ENCODE data around the gene NBPF3. TPM values are rescaled to one million over a fixed set of nuclear protein-coding genes. Genes with fewer than 3 reads are reported as not detected.
A peak's percentile ranks its signal among the peaks of the same experiment; 100 is the strongest.
"Not testable (repeated sequence)": the region's sequence is repeated elsewhere in the genome, so short reads cannot be mapped to it uniquely, and the experiment has no call there.

The NBPF3 gene
- total RNA-seq, 2 experiments from 2014 or later, result 6.1 to 6.2 TPM

- H3K27ac Mint-ChIP-seq; H3K27me3 Mint-ChIP-seq; intact Hi-C loops (cut with micrococcal nuclease); H3K9me3 Mint-ChIP-seq; H3K4me1 Mint-ChIP-seq (ENCODE audit: low read depth); H3K4me3 Mint-ChIP-seq; CTCF ChIA-PET; DNase-seq: not testable (repeated sequence)
- POLR2A ChIA-PET, result interaction anchor here (0.6 kb wide), 1 partner anchor 263 kb away, joined by 3 read pairs; no protein-coding TSS in a partner anchor
- peaks cover 12% of the 10 kb centered on the region for H3K36me3 Mint-ChIP-seq
Observed at GRCh38 chr1:21446647-21447046, 6.7 kb downstream of the NBPF3 start.

DNA sequence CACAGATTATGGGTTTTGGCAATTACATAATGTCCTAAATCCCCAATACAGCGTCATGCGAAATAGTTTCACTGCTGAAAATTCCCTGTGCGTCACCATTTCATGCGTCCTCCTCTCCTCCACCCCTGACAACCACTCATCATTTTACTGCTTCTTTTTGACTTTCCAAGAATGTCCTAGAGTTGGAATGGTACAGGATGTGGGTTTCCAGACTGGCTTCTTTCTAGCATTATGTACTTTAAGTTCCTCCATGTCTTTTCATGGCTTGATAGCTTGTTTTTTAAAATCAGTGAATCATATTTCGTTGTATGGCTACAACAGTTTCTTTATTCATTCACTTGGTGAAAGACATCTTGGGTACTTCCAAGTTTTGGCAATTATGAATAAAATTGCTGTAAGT is 7.4 kb downstream of the NBPF3 start:
- ChIA-PET CTCF (no interaction called here), POLR2A (no interaction called here)
- no peaks in the 10 kb centered on the region for H3K9me3 Mint-ChIP-seq
- intact Hi-C loops (cut with micrococcal nuclease), result no loop called here
- H3K4me3 Mint-ChIP-seq, result no peak overlapping the region
- no peak overlapping the region for H3K27ac Mint-ChIP-seq
- DNase-seq, result no peak
- H3K27me3 Mint-ChIP-seq, result no peaks in the 10 kb centered on the region
- peaks cover 12% of the 10 kb centered on the region for H3K36me3 Mint-ChIP-seq
- H3K4me1 Mint-ChIP-seq (ENCODE audit: low read depth), result peaks cover 6% of the 10 kb centered on the region

DNA sequence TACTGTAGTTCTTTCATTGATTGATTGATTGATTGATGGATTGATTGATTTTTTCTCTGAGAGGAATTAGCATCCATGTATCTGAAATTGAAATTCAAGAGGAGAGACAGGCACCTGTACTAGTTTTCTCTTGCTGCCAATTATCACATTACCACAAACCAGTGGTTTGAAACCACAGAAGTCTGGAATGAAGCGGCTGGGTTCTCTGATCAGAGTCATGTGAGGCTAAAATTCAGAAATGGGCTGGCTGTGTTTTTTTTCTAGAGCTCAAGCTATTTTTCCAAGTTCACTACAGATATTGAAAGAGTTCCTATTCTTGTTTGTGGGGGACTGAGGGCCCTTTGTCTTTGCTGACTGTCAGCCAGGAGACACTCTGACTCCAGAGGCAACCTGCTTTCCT is 10.0 kb downstream of the NBPF3 start:
- ChIA-PET CTCF (interaction anchor here (1.8 kb wide), 1 partner anchor 180 kb away, joined by 4 read pairs; no protein-coding TSS in a partner anchor), POLR2A (no interaction called here)
- no peaks in the 10 kb centered on the region for H3K27me3 Mint-ChIP-seq
- H3K4me3 Mint-ChIP-seq, result no peak overlapping the region
- peaks cover 9% of the 10 kb centered on the region for H3K36me3 Mint-ChIP-seq
- H3K27ac Mint-ChIP-seq, result no peak overlapping the region
- intact Hi-C loops (cut with micrococcal nuclease), result no loop called here
- H3K9me3 Mint-ChIP-seq, result no peaks in the 10 kb centered on the region
- no peak for DNase-seq
- H3K4me1 Mint-ChIP-seq (ENCODE audit: low read depth), result peaks cover 10% of the 10 kb centered on the region

DNA sequence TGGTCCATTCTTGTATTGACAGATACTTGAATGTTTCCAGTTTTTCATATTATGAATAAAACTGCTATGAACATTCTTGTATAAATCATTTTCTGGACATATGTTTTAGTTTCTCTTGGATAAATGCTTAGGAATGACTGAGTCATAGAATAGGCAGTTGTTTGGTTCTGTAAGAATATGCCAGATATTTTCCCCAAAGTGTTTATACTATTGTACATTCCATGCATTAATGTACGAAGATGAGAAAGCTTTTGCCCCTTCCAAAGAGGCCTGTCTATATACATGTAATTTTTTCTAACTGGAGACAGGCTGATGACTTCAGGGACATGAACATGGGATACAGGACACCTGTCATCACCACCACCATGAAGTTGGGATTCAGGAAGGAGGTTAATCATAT is 11.3 kb downstream of the NBPF3 start:
- POLR2A ChIA-PET, result no interaction called here
- H3K4me1 Mint-ChIP-seq (ENCODE audit: low read depth), result peaks cover 10% of the 10 kb centered on the region
- DNase-seq, result no peak
- no peaks in the 10 kb centered on the region for H3K9me3 Mint-ChIP-seq
- peaks cover 7% of the 10 kb centered on the region for H3K36me3 Mint-ChIP-seq
- H3K27me3 Mint-ChIP-seq, result no peaks in the 10 kb centered on the region
- H3K4me3 Mint-ChIP-seq, result no peak overlapping the region
- no peak overlapping the region for H3K27ac Mint-ChIP-seq
- CTCF ChIA-PET, result no interaction called here
- intact Hi-C loops (cut with micrococcal nuclease), result no loop called here

DNA sequence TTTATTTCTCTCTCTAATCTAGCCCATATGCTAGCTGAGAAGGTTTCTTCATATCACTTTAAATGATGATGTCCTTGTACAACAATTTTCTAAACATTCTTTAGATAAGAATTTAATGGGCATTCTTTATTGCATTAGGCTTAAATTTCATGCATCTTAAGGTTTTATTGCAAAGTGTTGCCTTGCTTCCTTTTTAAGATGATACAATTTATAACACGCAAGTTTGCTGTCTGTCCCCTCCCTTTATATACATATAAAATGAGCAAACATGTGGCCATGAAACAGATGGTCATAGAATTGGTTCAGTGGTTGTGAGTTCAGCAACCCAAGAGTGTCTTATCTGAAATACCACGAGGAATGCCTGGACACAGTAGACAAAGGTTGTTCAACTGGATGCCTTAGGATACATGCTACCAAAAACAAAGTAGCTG is 12.1 kb downstream of the NBPF3 start:
- no peak overlapping the region for H3K27ac Mint-ChIP-seq
- no peak overlapping the region for H3K4me3 Mint-ChIP-seq
- H3K36me3 Mint-ChIP-seq, result peaks cover 7% of the 10 kb centered on the region
- ChIA-PET CTCF (no interaction called here), POLR2A (no interaction called here)
- intact Hi-C loops (cut with micrococcal nuclease), result no loop called here
- peaks cover 10% of the 10 kb centered on the region for H3K4me1 Mint-ChIP-seq (ENCODE audit: low read depth)
- H3K9me3 Mint-ChIP-seq, result no peaks in the 10 kb centered on the region
- DNase-seq, result no peak
- H3K27me3 Mint-ChIP-seq, result no peaks in the 10 kb centered on the region

DNA sequence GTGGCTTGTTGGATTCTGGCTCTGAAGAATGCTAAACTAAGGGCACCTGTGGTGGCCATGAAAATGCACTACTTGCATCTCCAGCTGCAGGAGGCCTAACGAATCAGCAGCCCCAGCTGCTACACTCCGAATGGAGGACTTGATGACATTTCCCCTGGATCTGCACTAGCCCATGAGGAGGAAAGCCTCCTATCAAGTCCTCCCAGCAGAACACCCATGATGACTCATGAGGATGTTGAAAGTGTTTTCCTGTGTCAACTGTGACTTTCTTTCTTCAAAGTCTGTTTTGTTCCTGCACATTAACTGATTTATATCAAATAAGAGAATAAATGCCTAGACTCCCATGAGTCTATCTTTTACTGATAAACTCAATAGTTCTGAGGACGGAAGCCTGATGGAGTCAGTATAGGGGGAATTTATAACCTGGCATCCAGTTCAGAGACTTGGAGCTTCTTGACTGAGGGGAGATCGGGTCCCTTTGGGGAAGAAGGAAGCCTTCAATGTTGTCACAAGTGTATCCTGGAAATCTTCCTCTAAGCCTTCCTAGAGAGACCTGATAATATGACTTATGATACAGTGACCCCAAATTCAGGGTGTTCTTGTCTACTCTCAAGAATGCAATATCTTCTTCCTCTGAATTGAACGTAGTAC is 14.2 kb downstream of the NBPF3 start:
- POLR2A ChIA-PET; H3K27ac Mint-ChIP-seq; intact Hi-C loops (cut with micrococcal nuclease); H3K36me3 Mint-ChIP-seq; H3K27me3 Mint-ChIP-seq; H3K4me3 Mint-ChIP-seq; DNase-seq; H3K9me3 Mint-ChIP-seq: not testable (repeated sequence)
- CTCF ChIA-PET, result interaction anchor here (1.0 kb wide), 1 partner anchor 129 kb away, joined by 3 read pairs; no protein-coding TSS in a partner anchor
- H3K4me1 Mint-ChIP-seq (ENCODE audit: low read depth), result peaks cover 10% of the 10 kb centered on the region

DNA sequence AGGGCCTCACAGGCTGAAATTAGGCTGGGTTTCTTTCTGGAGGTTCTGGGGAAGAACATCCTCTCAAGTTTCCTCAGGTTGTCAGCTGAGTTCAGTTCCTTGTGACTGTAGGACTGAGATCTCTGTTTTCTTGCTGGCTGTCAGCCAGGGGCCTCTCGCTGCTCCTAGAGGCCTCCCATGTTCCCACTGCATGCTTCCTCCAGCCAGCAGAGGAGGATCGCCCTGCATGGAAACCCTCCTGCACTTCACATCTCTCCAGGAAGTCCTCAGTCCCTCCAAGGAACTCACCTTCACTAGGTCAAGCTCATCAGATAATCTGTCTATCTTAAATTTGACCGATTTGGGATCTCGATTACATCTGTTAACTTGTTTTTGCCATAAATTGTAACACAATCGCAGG is 15.0 kb downstream of the NBPF3 start:
- intact Hi-C loops (cut with micrococcal nuclease); POLR2A ChIA-PET; DNase-seq; H3K36me3 Mint-ChIP-seq; H3K4me3 Mint-ChIP-seq; H3K27ac Mint-ChIP-seq; H3K4me1 Mint-ChIP-seq (ENCODE audit: low read depth); H3K27me3 Mint-ChIP-seq; H3K9me3 Mint-ChIP-seq: not testable (repeated sequence)
- CTCF ChIA-PET, result interaction anchor here (1.0 kb wide), 1 partner anchor 129 kb away, joined by 3 read pairs; no protein-coding TSS in a partner anchor

DNA sequence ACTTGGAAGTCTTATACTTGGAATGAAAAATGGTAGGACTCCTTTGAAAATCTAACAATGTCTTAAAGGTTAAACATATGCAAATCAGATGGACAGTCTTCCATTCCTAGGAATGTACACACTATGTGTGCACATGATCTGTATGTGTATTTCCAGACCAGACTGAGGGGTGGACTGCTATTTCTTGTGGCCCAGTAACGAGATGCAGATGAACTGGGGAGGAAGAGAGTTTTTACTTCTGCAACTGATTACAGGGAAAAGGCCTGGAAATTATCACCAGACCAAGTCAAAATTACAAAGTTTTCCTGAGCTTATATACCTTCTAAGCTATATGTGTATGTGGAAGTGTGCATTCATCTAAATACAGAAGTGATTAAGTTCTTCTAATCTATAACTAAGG is 17.7 kb downstream of the NBPF3 start:
- CTCF ChIA-PET, result no interaction called here

DNA sequence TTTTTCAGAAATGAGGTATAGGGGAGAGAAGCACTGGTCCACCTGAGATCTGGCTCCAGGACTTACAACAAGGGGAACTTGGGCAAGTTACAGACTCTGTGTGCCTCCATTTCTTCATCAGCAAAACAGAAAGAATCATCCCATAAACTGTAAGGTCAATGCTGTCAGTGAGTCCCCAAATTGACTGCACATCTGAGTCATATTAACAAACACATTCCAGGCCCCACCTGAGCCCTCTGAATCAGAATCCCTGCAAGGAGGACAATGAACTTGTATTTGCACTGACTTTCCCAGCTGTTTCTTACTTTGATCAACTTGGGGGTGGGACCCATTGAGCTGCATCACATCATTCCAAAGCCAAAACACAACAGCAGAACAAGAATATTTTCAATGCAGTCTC is 25.2 kb downstream of the NBPF3 start:
- H3K4me3 Mint-ChIP-seq; H3K36me3 Mint-ChIP-seq; DNase-seq; H3K27me3 Mint-ChIP-seq; CTCF ChIA-PET; H3K4me1 Mint-ChIP-seq (ENCODE audit: low read depth); H3K9me3 Mint-ChIP-seq; H3K27ac Mint-ChIP-seq; POLR2A ChIA-PET: not testable (repeated sequence)
- intact Hi-C loops (cut with micrococcal nuclease), result loop anchor here (10.0 kb wide), 1 partner anchor 90 kb away; no protein-coding TSS in a partner anchor

More for the DNA sequence above, 17.7 kb downstream of the NBPF3 start:
- DNase-seq, result no peak
- Mint-ChIP-seq H3K27ac (no peak overlapping the region), H3K9me3 (no peaks in the 10 kb centered on the region), H3K4me3 (no peak overlapping the region), H3K36me3 (no peaks in the 10 kb centered on the region), H3K4me1 (ENCODE audit: low read depth) (peaks cover 4% of the 10 kb centered on the region), H3K27me3 (no peaks in the 10 kb centered on the region)
- intact Hi-C loops (cut with micrococcal nuclease), result no loop called here
- POLR2A ChIA-PET, result no interaction called here

DNA sequence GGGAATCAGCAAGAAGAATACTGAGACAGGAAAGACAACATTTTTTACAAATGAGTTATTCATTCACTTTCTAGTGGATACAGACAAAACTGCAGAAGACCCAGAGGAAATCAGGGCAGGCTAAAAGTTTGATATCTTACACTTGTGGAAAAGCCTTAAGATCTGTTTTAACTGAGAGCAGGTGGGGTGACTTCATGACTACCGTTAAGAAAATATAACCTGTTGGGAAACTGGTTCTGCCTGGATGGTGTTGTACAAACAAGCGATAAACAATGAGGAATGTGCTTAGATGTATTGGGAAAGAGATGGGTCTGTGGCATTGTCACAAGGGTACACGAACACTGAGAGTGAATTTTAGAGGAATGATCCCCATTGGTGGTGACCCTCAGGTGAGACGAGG is 28.0 kb downstream of the NBPF3 start:
- H3K4me1 Mint-ChIP-seq (ENCODE audit: low read depth); H3K27ac Mint-ChIP-seq: not testable (repeated sequence)

GRCh38 chr1:21468599-21468998 is 28.7 kb downstream of the NBPF3 start:
- CTCF ChIA-PET, result interaction anchor here (0.7 to 1.5 kb wide), 4 partner anchors 92 to 251 kb away, joined by 3 to 5 read pairs (median 3); no protein-coding TSS in a partner anchor
- Mint-ChIP-seq H3K9me3 (no peaks in the 10 kb centered on the region), H3K4me1 (ENCODE audit: low read depth) (no peaks in the 10 kb centered on the region), H3K36me3 (peaks cover 2% of the 10 kb centered on the region), H3K27ac (no peak overlapping the region), H3K4me3 (no peak overlapping the region), H3K27me3 (no peaks in the 10 kb centered on the region)
- intact Hi-C loops (cut with micrococcal nuclease), result loop anchor here (10.0 kb wide), 1 partner anchor 94 kb away; no protein-coding TSS in a partner anchor
- POLR2A ChIA-PET, result no interaction called here
- peak; percentile 58 for DNase-seq

More for the DNA sequence above, 28.0 kb downstream of the NBPF3 start:
- H3K36me3 Mint-ChIP-seq, H3K9me3 Mint-ChIP-seq, H3K27me3 Mint-ChIP-seq, DNase-seq, POLR2A ChIA-PET, H3K4me3 Mint-ChIP-seq: not testable (repeated sequence)
- CTCF ChIA-PET, result interaction anchor here (0.7 to 1.5 kb wide), 4 partner anchors 91 to 250 kb away, joined by 3 to 5 read pairs (median 3); no protein-coding TSS in a partner anchor
- intact Hi-C loops (cut with micrococcal nuclease), result loop anchor here (10.0 kb wide), 1 partner anchor 93 kb away; no protein-coding TSS in a partner anchor

DNA sequence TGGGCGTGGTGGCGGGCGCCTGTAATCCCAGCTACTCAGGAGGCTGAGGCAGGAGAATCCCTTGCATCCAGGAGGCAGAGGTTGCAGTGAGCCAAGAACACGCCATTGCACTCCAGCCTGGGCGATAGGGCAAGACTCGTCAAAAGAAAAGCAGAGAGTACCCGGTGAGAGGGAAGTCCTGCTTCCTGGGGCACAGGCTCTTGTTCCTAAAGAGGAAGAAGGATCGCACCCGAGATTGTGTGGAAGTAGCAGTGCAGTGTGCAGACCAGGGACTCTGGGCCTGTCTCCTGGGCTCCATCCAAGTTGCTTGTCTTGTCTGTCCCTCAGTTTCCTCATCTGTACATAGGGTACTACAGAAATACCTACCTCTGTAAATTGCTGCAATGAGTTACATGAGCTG is 29.6 kb downstream of the NBPF3 start:
- intact Hi-C loops (cut with micrococcal nuclease), result loop anchor here (10.0 kb wide), 1 partner anchor 95 kb away; no protein-coding TSS in a partner anchor
- no peak for DNase-seq
- H3K9me3 Mint-ChIP-seq, result no peaks in the 10 kb centered on the region
- H3K36me3 Mint-ChIP-seq, result peaks cover 2% of the 10 kb centered on the region
- no peak overlapping the region for H3K4me3 Mint-ChIP-seq
- no peak overlapping the region for H3K27ac Mint-ChIP-seq
- H3K27me3 Mint-ChIP-seq, result no peaks in the 10 kb centered on the region
- CTCF ChIA-PET, result interaction anchor here (0.7 to 1.6 kb wide), 3 partner anchors 199 to 237 kb away, joined by 3 to 5 read pairs (median 4); no protein-coding TSS in a partner anchor
- POLR2A ChIA-PET, result no interaction called here
- H3K4me1 Mint-ChIP-seq (ENCODE audit: low read depth), result no peaks in the 10 kb centered on the region

- CTCF ChIA-PET, result no interaction called here
- Mint-ChIP-seq H3K36me3 (peaks cover 5% of the 10 kb centered on the region), H3K27me3 (no peaks in the 10 kb centered on the region), H3K9me3 (no peaks in the 10 kb centered on the region), H3K4me3 (no peak overlapping the region), H3K4me1 (ENCODE audit: low read depth) (no peaks in the 10 kb centered on the region), H3K27ac (no peak overlapping the region)
- no peak for DNase-seq
- POLR2A ChIA-PET, result no interaction called here
- intact Hi-C loops (cut with micrococcal nuclease), result no loop called here
Observed at GRCh38 chr1:21472861-21473260, 32.9 kb downstream of the NBPF3 start.

All from activated CD4-positive, alpha-beta memory T cell treated with anti-CD3 and anti-CD28 coated beads for 36 hours (primary cell).